Coronary artery (tissue), 2 donors: Measurements from ENCODE around the gene TENM3.

Source experiments
- DNase-seq: peaks from one replicate; pipeline ENCODE4 v3.0.0-alpha.2; 2017; ENCODE audit warnings: low spot score
- H3K27ac ChIP-seq, 2 donors: fragments of 200-600 bp; sonication (generic); one replicate each; pipeline ENCODE4 v1.5.1; 2016 to 2019
- H3K4me3 ChIP-seq: fragments of 200-600 bp; sonication (generic); 2 replicates; pipeline ENCODE4 v1.5.1; 2016; ENCODE audit warnings: mild to moderate bottlenecking, moderate library complexity
- TF ChIP-seq, protein P1 (sequence below): fragments of 200-600 bp; sonication (generic); IDR thresholded peaks from one replicate; pipeline ENCODE4 v1.5.1; 2019; ENCODE audit warnings: antibody characterized with exemption

The TENM3 gene

DNA sequence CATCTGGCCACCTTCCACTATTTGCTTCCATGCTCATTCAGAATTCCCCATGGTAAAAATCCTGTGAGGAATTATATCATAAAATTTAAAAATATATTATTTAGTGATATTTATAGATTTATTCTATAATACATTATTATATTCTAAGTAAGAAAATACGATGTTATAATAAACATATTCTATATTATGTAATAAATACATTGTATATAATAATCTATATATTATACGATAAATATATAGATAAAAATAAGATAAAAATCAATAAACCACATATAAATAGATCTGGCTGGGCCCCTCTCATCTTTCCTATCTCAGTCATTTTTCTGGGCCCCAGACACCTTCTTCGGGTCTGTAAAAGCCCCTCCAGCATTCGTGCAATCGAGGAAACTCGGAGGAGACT, 605.5 kb downstream of the TENM3 start:
- H3K27ac ChIP-seq, result no peak overlapping the region
- DNase-seq, result no peak
- no peak overlapping the region for H3K4me3 ChIP-seq
- TF ChIP-seq, protein P1, sequence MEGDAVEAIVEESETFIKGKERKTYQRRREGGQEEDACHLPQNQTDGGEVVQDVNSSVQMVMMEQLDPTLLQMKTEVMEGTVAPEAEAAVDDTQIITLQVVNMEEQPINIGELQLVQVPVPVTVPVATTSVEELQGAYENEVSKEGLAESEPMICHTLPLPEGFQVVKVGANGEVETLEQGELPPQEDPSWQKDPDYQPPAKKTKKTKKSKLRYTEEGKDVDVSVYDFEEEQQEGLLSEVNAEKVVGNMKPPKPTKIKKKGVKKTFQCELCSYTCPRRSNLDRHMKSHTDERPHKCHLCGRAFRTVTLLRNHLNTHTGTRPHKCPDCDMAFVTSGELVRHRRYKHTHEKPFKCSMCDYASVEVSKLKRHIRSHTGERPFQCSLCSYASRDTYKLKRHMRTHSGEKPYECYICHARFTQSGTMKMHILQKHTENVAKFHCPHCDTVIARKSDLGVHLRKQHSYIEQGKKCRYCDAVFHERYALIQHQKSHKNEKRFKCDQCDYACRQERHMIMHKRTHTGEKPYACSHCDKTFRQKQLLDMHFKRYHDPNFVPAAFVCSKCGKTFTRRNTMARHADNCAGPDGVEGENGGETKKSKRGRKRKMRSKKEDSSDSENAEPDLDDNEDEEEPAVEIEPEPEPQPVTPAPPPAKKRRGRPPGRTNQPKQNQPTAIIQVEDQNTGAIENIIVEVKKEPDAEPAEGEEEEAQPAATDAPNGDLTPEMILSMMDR, result no peak
